ENCODE data around the gene RNLS.

- TF ChIP-seq CTCF (tag by site-specific recombination; IDR thresholded peaks at IDR 0.05) (no peak), MZF1 (tag by site-specific recombination; IDR thresholded peaks at IDR 0.05; ENCODE audit: borderline replicate concordance) (no peak), ZBTB1 (tag by site-specific recombination; IDR thresholded peaks at IDR 0.05) (no peak), ZBTB8A (tag by site-specific recombination; IDR thresholded peaks at IDR 0.05) (no peak), ZNF416 (tag by site-specific recombination; IDR thresholded peaks at IDR 0.05) (no peak), ZNF48 (tag by site-specific recombination; IDR thresholded peaks at IDR 0.05) (no peak), SALL2 (tag by site-specific recombination; IDR thresholded peaks at IDR 0.05; ENCODE audit: borderline replicate concordance) (no peak), ZFP37 (tag by site-specific recombination; IDR thresholded peaks at IDR 0.05) (no peak), KLF16 (tag by site-specific recombination; IDR thresholded peaks at IDR 0.05) (no peak)
- TF ChIP-seq, protein P1, sequence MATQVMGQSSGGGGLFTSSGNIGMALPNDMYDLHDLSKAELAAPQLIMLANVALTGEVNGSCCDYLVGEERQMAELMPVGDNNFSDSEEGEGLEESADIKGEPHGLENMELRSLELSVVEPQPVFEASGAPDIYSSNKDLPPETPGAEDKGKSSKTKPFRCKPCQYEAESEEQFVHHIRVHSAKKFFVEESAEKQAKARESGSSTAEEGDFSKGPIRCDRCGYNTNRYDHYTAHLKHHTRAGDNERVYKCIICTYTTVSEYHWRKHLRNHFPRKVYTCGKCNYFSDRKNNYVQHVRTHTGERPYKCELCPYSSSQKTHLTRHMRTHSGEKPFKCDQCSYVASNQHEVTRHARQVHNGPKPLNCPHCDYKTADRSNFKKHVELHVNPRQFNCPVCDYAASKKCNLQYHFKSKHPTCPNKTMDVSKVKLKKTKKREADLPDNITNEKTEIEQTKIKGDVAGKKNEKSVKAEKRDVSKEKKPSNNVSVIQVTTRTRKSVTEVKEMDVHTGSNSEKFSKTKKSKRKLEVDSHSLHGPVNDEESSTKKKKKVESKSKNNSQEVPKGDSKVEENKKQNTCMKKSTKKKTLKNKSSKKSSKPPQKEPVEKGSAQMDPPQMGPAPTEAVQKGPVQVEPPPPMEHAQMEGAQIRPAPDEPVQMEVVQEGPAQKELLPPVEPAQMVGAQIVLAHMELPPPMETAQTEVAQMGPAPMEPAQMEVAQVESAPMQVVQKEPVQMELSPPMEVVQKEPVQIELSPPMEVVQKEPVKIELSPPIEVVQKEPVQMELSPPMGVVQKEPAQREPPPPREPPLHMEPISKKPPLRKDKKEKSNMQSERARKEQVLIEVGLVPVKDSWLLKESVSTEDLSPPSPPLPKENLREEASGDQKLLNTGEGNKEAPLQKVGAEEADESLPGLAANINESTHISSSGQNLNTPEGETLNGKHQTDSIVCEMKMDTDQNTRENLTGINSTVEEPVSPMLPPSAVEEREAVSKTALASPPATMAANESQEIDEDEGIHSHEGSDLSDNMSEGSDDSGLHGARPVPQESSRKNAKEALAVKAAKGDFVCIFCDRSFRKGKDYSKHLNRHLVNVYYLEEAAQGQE (tag by site-specific recombination; IDR thresholded peaks at IDR 0.05): no peak
Observed at GRCh38 chr10:88319960-88320517, 263.1 kb downstream of the RNLS start.
